D721Med (cell line): Measurements from ENCODE around the gene DYSF.

Experiments
- DNase-seq: peaks from one replicate; pipeline ENCODE4 v3.0.0; 2011; ENCODE audit warnings: low spot score; ENCODE audit not compliant: insufficient read length
- FAIRE-seq: peaks from 2 replicates; lab custom pipeline; 2011; peaks lifted over from hg19 to GRCh38; lab: Jason Lieb, UNC
- TF ChIP-seq, protein P1 (sequence below): IDR thresholded peaks from 2 replicates; pipeline ENCODE4 v1.5.1; 2012; ENCODE audit warnings: mild to moderate bottlenecking, control low read depth; ENCODE audit not compliant: insufficient read depth; ENCODE audit errors: missing control alignments

Gene DYSF

DNA sequence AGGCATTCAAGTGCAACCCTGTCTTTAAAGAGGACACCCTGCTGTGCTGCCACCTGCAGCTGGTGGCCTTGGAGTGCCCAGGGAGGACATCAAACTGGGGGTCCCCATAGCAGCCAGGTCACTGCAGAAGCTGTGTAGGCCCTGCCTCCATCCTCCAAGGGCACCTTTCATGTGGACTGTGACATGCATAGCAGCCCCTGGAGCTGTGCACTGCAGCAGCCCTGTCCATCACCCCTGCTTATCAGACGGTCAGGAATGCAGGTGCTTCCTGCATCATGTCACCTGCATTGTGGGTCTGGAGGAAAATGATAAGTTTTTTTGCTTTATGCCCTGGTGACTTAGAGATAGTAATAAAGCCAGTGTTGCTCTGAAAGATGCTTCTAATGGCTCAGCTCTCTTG lies 155.7 kb downstream of the DYSF start:
- no peak for FAIRE-seq
- DNase-seq = no peak
- TF ChIP-seq, protein P1, sequence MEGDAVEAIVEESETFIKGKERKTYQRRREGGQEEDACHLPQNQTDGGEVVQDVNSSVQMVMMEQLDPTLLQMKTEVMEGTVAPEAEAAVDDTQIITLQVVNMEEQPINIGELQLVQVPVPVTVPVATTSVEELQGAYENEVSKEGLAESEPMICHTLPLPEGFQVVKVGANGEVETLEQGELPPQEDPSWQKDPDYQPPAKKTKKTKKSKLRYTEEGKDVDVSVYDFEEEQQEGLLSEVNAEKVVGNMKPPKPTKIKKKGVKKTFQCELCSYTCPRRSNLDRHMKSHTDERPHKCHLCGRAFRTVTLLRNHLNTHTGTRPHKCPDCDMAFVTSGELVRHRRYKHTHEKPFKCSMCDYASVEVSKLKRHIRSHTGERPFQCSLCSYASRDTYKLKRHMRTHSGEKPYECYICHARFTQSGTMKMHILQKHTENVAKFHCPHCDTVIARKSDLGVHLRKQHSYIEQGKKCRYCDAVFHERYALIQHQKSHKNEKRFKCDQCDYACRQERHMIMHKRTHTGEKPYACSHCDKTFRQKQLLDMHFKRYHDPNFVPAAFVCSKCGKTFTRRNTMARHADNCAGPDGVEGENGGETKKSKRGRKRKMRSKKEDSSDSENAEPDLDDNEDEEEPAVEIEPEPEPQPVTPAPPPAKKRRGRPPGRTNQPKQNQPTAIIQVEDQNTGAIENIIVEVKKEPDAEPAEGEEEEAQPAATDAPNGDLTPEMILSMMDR = no peak

DNA sequence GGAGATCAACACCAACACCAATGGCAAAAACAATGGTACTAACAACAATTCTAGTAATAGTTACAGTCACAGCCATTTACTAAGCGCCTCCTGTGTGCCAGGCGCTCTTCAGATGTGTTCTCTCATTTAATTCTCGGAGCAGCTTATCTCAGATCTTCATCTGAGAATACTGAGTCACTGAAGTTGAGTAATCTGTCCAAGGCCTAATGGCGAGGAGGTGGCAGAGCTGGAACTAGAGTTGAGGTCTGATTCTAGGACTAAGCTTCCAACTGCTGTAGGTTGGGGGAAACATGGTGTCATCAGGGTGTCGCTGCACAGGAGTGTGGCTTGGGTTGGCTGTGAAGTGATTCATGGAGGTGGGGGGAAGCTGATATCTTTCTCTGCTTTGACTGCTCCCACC lies 156.1 kb downstream of the DYSF start:
- FAIRE-seq (no peak), DNase-seq (no peak)
- TF ChIP-seq, protein P1 = no peak

GRCh38 chr2:71609958-71610357 lies 156.6 kb downstream of the DYSF start:
- no peak for DNase-seq
- FAIRE-seq = no peak
- TF ChIP-seq, protein P1 = peak; percentile 20

GRCh38 chr2:71610671-71611070 lies 157.3 kb downstream of the DYSF start:
- FAIRE-seq (no peak), DNase-seq (no peak)
- TF ChIP-seq, protein P1 = no peak

DNA sequence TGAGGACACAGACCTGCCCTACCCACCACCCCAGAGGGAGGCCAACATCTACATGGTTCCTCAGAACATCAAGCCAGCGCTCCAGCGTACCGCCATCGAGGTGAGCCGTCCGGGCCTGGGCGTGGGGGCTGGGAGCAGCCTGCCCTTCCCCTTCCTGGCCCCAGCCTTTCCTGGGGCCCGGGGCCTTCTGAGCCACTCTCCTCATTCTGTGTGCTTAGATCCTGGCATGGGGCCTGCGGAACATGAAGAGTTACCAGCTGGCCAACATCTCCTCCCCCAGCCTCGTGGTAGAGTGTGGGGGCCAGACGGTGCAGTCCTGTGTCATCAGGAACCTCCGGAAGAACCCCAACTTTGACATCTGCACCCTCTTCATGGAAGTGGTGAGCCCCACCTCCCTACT lies 157.9 kb downstream of the DYSF start:
- no peak for FAIRE-seq
- TF ChIP-seq, protein P1 = no peak

DNA sequence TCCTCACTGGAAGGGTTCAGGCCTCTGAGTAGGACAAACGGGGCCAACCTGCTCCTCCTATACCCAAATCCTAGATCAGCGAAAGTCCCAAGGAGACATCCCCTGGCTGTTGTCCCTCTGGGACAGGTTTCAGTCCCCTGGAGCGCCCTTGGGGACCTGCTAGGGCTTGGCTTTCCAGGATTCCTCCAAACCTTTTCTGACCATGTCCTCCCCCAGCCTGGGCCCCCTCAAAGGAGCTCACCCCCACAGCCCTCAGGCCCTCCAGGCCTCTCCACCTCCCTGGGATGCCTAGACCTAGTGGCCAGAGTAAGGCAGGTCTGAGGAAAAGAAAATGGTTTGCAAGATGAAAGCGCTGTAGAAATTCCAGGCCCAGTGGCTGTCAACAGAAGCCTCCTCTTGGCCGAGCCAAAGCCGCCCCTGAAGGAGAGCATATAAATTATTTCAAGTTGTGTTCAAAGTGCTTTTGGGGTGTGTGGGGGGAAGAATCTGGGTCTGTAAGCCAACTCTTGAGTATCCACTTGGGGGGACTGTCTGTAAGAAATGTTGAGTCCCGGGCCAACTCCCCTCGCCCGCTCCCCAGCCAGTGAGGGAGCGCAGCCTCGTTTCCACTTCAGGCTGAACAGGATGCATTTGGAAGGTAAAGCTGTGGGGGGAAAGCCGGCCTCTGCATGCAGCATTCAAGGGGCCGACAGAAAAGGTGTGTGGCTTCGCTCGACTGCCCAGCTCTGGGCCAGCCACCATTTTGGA lies 158.6 kb downstream of the DYSF start:
- FAIRE-seq (no peak), DNase-seq (no peak)
- TF ChIP-seq, protein P1 = no peak

More for the DNA sequence above, 157.9 kb downstream of the DYSF start:
- DNase-seq = no peak

- DNase-seq = no peak
Observed at GRCh38 chr2:71612581-71613402, 159.4 kb downstream of the DYSF start.

More at GRCh38 chr2:71612581-71613402, 159.4 kb downstream of the DYSF start:
- TF ChIP-seq, protein P1 = no peak
- no peak for FAIRE-seq
